GM21423 (cell line): Measurements from ENCODE around the gene LRFN5.
"Not testable (repeated sequence)": the region's sequence is repeated elsewhere in the genome, so short reads cannot be mapped to it uniquely, and the experiment has no call there.

Experiments
- ATAC-seq: cut with Tn5 transposase; IDR thresholded peaks from one replicate; pipeline ENCODE4 v1.9.1; 2021; ENCODE audit warnings: mild to moderate bottlenecking, moderate library complexity; ENCODE audit not compliant: unreplicated experiment

LRFN5 gene

GRCh38 chr14:41878321-41878720 lies 271.6 kb downstream of the LRFN5 start:
- ATAC-seq = no peak

GRCh38 chr14:41891624-41892023 lies 284.9 kb downstream of the LRFN5 start:
- no peak for ATAC-seq

DNA sequence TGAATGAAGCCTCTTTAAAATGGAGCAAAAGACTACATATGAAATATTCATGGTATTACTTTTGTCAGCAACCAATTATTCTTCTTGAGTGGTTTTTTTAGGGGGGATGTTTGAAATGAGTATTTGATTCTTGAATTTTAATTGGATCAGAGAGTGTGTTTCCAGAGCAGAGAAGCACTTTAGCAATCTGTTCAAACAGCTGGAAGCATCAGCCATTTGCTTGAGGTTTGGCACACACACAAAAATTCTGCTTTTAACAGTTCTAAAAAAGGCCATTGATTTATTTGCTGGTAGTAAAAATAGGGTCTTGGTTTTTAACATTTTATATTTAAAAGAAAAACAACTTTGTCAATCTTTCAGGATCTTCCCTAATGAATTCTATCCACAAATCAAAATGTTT lies 292.7 kb downstream of the LRFN5 start:
- ATAC-seq = no peak

GRCh38 chr14:41900644-41901043 lies 294.0 kb downstream of the LRFN5 start:
- ATAC-seq = no peak

DNA sequence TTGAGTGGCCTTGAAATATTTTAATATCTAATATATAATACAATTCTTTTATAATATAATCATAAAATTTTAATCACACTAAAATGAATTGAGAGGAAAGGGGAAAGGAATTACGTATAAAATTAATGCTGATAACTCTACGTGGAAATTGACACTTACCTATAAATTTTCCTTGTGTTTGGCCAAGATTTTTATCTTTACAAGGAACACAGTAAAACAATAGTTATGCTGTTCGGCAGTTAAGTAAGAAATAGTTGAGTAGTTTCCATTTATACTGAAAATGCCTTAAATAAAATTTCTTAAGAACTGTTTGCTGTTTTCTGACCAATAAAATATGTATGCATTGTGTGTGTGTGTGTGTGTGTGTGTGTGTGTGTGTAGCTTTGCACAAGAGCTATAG lies 294.4 kb downstream of the LRFN5 start:
- ATAC-seq = no peak

DNA sequence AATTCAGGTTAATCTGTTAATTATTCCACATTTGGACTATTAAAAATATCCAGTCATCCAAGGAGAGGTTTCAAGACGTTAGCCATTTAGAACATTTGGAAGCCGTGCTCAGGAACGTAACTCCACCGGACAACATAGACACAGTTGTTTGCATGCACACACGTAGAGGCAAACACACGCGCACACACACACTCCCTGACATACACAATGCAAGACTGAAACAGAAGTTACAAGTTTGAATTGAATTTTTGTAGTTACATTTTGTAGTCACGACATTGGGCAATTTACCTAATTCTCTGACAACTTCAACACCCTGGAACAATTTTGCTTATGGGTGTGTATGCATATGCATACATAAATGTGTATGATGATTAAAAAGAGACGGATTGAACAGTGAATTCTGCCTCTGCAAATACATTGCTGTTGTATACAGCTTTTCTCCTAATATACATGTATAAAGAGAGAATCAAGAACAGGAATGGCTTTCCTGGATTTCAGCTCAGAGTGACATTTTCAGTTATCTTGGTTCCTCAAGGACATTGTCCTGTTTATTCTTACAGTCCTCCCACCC lies 298.8 kb downstream of the LRFN5 start:
- no peak for ATAC-seq

DNA sequence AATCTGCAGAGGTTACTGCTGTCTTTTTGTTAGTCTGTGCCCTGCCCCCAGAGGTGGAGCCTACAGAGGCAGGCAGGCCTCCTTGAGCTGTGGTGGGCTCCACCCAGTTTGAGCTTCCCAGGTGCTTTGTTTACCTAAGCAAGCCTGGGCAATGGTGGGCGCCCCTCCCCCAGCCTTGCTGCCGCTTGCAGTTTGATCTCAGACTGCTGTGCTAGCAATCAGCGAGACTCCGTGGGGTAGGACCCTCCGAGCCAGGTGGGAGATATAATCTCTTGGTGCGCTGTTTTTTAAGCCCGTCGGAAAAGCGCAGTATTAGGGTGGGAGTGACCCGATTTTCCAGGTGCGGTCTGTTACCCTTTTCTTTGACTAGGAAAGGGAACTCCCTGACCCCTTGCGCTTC lies 304.5 kb downstream of the LRFN5 start:
- not testable (repeated sequence) for ATAC-seq

GRCh38 chr14:41913398-41913797 lies 306.7 kb downstream of the LRFN5 start:
- no peak for ATAC-seq

GRCh38 chr14:41915732-41916131 lies 309.1 kb downstream of the LRFN5 start:
- ATAC-seq = no peak

GRCh38 chr14:41916313-41916712 lies 309.6 kb downstream of the LRFN5 start:
- ATAC-seq = no peak

GRCh38 chr14:41925409-41925808 lies 318.7 kb downstream of the LRFN5 start:
- no peak for ATAC-seq

GRCh38 chr14:41950428-41951151 lies 343.9 kb downstream of the LRFN5 start:
- no peak for ATAC-seq
